OCI-LY1 (cell line): ENCODE data around the gene NSD1.

Experiments
- CTCF ChIP-seq: fragments of 200-600 bp; sonication (generic), shearing (Covaris generic); IDR thresholded peaks from 2 replicates; pipeline ENCODE4 v1.5.1; 2017; ENCODE audit warnings: mild to moderate bottlenecking, antibody characterized with exemption, low read length, moderate library complexity, mixed read lengths
- EZH2 ChIP-seq: fragments of 200-600 bp; sonication (generic), shearing (Covaris generic); IDR thresholded peaks from 2 replicates; pipeline ENCODE4 v1.8.0; 2017; ENCODE audit warnings: borderline replicate concordance, mixed run types, mild to moderate bottlenecking, antibody characterized with exemption, low read length, moderate library complexity, mixed read lengths

- TF ChIP-seq CTCF, result no peak
- TF ChIP-seq EZH2, result no peak
These were observed 70.7 kb downstream of the NSD1 start for GRCh38 chr5:177204281-177204680.
